Measurements from ENCODE around the gene LYRM1.
"Not testable (repeated sequence)": the region's sequence is repeated elsewhere in the genome, so short reads cannot be mapped to it uniquely, and the experiment has no call there.

Gene LYRM1

GRCh38 chr16:20920799-20921198 lies 20.2 kb downstream of the LYRM1 start:
- in situ Hi-C loops (cut with HindIII; ENCODE audit: low pct_ligation_motif_present, low pct_unique_long_range_greater_than_20kb, low sequenced_read_pairs) = no loop called here
- DNase-seq = no peak

GRCh38 chr16:20923876-20924275 lies 23.3 kb downstream of the LYRM1 start:
- DNase-seq = no peak
- in situ Hi-C loops (cut with HindIII; ENCODE audit: low pct_ligation_motif_present, low pct_unique_long_range_greater_than_20kb, low sequenced_read_pairs) = no loop called here

DNA sequence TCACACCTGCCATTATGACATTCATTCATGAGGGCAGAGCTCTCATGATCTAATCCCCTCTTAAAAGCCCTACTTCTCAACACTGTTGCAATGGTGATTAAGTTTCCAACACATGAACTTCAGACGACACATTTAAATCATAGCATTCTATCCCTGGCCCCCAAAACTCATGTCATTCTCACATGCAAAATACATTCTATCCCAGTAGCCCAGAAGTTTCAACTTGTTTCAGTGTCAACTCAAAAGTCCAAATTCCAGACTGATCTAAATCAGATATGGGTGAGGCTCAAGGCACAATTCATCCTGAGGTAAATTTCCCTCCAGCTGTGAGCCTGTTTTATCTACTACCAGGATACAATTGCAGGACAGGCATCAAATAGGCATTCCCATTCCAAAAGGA lies 25.2 kb downstream of the LYRM1 start:
- in situ Hi-C loops (cut with HindIII; ENCODE audit: low pct_ligation_motif_present, low pct_unique_long_range_greater_than_20kb, low sequenced_read_pairs) = no loop called here
- DNase-seq = no peak

DNA sequence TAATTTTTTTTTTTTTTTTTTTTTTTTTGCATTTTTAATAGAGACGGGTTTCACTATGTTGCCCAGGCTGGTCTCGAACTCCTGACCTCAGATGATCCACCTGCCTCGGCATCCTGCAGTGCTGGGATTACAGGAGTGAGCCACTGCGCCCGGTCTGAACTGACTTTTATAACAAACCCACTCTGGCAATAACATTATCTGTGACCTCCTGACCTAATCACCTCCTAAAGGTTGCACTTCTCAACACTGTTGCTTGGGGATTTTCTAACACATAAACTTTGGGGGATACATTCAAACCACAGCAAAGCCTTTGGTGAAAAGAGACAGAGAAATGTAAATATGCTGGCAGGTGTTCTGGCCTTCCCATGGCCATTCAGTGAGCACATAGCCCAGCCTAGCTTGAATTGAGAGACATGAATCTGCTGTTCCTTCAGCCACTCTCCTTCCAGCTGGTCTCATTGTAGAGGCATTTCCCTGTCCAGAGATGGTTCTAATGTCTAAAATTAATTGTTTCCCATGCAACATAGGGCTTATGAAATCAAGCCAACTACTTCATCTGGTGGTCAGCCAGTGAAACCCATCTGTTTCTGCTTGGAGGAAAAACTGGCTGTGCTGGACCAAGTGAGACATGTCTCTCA lies 28.3 kb downstream of the LYRM1 start:
- in situ Hi-C loops (cut with HindIII; ENCODE audit: low pct_ligation_motif_present, low pct_unique_long_range_greater_than_20kb, low sequenced_read_pairs) = no loop called here
- DNase-seq = no peak

- DNase-seq; in situ Hi-C loops (cut with HindIII; ENCODE audit: low pct_ligation_motif_present, low pct_unique_long_range_greater_than_20kb, low sequenced_read_pairs): not testable (repeated sequence)
Measured at GRCh38 chr16:20929676-20930364, 29.2 kb downstream of the LYRM1 start.

DNA sequence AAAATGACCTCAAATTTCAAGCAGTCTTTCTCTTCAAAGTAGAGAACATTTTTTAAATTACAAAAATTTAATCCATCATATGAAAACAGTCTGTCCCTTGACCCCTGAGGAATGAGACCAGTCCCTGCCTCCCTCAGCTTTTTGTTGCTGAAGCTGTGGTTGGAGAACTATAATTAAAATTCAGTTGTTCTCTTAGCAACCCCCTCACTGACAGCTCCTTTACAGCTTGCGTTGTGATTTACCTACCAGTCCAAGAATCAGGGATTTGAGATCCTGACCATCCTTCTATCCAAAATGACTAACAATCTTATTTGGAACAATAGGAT lies 29.8 kb downstream of the LYRM1 start:
- in situ Hi-C loops (cut with HindIII; ENCODE audit: low pct_ligation_motif_present, low pct_unique_long_range_greater_than_20kb, low sequenced_read_pairs) = no loop called here
- no peak for DNase-seq

DNA sequence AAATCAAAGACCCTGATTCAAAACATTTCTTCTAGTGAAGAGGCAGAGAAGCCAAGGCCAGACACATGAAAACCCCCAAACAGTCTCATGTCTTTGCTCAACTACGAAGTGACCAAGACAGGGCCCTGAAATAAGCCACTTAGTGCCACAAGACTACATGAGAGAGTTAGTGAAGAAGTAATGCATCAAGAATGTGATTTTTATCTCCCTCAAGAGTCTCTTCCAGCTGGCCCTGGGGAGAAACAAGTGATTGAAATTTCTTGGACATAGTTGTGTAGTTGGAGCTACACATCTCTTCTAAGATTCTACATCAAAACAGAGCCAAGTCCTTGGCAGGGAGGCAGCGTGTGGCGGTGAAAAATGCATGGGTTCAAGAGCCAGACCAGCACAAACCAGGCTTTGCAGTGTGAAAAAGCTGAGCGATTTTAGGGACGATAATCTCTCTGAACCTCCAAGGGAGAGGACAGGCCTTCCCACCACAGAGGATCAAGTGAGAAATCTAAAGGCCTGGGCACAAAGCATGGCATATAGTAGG lies 30.6 kb downstream of the LYRM1 start:
- in situ Hi-C loops (cut with HindIII; ENCODE audit: low pct_ligation_motif_present, low pct_unique_long_range_greater_than_20kb, low sequenced_read_pairs) = no loop called here
- no peak for DNase-seq

GRCh38 chr16:20933589-20933988 lies 33.0 kb downstream of the LYRM1 start:
- DNase-seq = no peak
- in situ Hi-C loops (cut with HindIII; ENCODE audit: low pct_ligation_motif_present, low pct_unique_long_range_greater_than_20kb, low sequenced_read_pairs) = no loop called here

DNA sequence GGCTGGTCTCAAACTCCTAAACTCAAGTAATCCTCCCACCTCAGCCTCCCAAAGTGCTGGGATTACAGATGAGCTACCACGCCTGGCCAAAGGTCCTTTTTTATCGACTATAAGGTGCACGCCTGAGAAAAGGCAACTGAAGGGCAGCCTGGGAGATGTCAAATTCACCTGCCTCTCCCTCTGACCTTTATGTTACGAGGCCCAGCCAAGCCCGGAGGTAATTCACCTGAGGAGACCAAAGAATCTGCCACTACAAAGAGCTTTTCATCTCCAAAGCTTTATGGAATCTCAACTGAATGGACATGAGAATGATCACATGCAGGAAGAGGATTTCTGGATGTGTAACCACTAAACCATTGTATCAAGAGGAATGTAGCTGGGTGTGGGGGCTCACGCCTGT lies 37.2 kb downstream of the LYRM1 start:
- in situ Hi-C loops (cut with HindIII; ENCODE audit: low pct_ligation_motif_present, low pct_unique_long_range_greater_than_20kb, low sequenced_read_pairs) = no loop called here

GRCh38 chr16:20938426-20938825 lies 37.9 kb downstream of the LYRM1 start:
- DNase-seq = peak; percentile 29
- in situ Hi-C loops (cut with HindIII; ENCODE audit: low pct_ligation_motif_present, low pct_unique_long_range_greater_than_20kb, low sequenced_read_pairs) = no loop called here

More for the DNA sequence above, 37.2 kb downstream of the LYRM1 start:
- DNase-seq = no peak

DNA sequence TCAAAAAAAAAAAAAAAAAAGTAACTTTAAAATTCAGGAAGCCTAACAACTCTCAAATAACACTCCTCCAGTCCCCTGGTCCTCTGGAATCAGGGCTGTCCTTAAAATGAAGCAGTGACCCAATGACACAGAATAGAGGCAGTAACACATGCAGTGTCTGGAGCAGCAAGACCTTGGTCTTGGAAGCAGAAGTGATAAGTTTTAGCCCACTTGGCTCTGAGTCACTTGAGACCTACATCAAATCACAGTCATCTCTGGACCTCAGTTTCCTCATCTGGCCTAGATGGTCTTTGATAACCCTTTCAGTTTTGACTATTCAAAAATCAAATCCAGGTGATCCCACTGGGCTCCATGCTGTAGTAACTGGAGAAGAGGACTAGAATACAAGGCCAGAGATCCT lies 39.0 kb downstream of the LYRM1 start:
- in situ Hi-C loops (cut with HindIII; ENCODE audit: low pct_ligation_motif_present, low pct_unique_long_range_greater_than_20kb, low sequenced_read_pairs) = no loop called here
- DNase-seq = no peak

DNA sequence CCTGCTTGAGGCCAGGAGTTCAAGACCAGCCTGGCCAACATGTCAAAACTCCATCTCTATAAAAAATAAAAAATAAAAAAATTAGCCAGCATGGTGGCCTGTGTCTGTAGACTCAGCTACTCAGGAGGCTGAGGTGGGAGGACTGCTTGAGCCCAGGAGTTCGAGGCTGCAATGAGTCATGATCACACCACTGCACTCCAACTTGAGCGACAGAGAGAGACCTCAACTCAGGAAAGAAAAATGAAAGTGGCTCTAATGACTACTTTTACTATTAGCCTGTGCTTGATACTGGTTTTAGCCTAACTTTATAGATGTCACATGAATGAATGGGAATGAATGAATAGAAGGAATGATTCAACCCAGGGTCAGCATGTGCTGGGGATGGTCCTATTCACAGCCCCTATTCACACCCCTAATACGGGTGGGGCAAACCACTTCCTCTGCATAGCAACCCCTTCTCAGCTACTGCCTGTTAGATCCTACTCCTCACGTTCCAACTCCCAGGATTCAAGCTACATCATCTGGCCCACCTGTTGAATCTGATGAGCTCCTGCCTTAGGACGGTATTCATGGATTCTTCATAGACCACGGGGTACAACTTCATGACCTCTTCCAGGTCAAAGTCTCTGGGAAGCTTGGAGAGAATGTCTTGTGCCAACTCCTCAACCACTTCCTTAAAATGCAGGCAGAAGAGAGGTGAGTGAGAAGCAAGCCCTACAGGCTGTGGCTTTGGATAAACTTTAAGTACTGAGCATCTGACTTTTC lies 40.5 kb downstream of the LYRM1 start:
- in situ Hi-C loops (cut with HindIII; ENCODE audit: low pct_ligation_motif_present, low pct_unique_long_range_greater_than_20kb, low sequenced_read_pairs) = no loop called here
- DNase-seq = no peak

- in situ Hi-C loops (cut with HindIII; ENCODE audit: low pct_ligation_motif_present, low pct_unique_long_range_greater_than_20kb, low sequenced_read_pairs) = no loop called here
- no peak for DNase-seq
Measured at GRCh38 chr16:20941636-20941926, 41.0 kb downstream of the LYRM1 start.

GRCh38 chr16:20942256-20942655 lies 41.7 kb downstream of the LYRM1 start:
- no peak for DNase-seq
- in situ Hi-C loops (cut with HindIII; ENCODE audit: low pct_ligation_motif_present, low pct_unique_long_range_greater_than_20kb, low sequenced_read_pairs) = no loop called here

DNA sequence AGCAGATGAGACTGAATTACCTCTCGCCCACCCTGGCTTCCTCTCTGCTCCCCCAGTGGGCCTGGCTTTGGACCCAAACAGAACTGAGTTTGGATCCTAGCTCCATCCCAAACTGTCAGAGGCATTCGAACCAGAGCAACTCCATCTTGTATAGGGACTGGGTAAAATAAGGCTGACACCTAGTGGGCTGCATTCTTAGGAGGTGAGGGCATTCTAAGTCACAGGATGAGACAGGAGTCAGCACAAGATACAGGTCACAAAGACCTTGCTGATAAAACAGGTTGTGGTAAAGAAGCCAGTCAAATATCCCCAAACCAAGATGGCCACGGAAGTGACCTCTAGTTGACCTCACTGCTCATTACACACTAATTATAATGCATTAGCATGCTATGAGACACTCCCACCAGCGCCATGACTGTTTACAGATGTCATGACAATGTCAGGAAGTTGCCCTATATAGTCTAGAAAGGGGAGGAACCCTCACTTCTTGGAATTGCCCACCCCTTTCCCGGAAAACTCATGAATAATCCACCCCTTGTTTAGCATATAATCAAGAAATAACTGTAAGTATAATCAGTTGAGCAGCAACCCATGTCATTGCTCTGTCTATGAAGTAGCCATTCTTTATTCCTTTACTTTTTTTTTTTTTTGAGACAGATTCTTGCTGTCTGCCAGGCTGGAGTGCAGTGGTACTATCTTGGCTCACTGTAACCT lies 44.4 kb downstream of the LYRM1 start:
- in situ Hi-C loops (cut with HindIII; ENCODE audit: low pct_ligation_motif_present, low pct_unique_long_range_greater_than_20kb, low sequenced_read_pairs) = no loop called here
- peak; percentile 16 for DNase-seq

DNA sequence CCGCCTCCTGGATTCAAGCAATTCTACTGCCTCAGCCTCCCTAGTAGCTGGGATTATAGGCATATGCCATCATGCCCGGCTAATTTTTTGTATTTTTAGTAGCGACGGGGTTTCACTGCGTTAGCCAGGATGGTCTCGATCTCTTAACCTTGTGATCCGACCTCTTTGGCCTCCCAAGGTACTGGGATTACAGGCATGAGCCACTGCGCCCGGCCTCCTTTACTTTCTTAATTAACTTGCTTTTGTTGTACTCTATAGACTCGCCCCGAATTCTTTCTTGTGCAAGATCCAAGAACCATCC lies 45.0 kb downstream of the LYRM1 start:
- in situ Hi-C loops (cut with HindIII; ENCODE audit: low pct_ligation_motif_present, low pct_unique_long_range_greater_than_20kb, low sequenced_read_pairs); DNase-seq: not testable (repeated sequence)

GRCh38 chr16:20946015-20946629 lies 45.6 kb downstream of the LYRM1 start:
- in situ Hi-C loops (cut with HindIII; ENCODE audit: low pct_ligation_motif_present, low pct_unique_long_range_greater_than_20kb, low sequenced_read_pairs) = no loop called here

DNA sequence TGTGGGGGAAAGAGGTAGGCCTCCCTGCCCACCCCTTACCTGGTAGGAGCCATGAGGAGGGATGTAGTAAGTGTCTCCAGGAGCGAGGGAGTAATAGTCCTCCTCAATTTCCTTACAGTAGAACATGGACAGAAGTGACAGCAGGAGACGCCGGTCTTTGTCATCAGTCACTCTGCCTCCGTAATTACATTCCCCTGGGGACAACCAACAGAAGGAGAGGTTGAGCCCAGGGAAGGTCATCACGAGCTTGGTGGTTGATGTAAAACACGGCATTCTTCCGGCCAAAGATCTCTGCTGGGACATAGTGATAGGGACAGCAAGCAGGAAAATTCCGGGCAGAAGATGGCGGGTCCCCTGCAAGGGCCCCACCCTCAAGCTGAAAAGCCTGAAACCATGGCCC lies 47.9 kb downstream of the LYRM1 start:
- in situ Hi-C loops (cut with HindIII; ENCODE audit: low pct_ligation_motif_present, low pct_unique_long_range_greater_than_20kb, low sequenced_read_pairs) = no loop called here
- no peak for DNase-seq

More at GRCh38 chr16:20946015-20946629, 45.6 kb downstream of the LYRM1 start:
- DNase-seq = no peak

DNA sequence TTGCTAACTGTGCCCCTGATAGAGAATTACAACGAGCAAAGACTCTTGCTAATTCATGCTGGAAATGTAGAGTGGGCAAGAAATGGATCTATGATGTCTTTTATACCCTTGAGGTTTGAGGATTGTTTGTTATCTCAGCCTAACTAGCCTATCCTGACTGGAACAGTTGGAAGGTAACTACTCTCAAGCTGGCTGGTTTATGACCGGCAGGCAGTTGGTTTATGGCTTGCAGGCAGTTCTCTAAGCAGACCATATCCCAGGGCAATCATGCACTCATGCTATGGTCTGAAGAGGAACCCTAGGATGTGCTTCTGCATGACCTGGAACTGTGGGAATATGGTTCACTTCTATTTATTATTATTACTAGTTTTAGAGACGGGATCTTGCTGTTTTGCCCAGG lies 49.1 kb downstream of the LYRM1 start:
- in situ Hi-C loops (cut with HindIII; ENCODE audit: low pct_ligation_motif_present, low pct_unique_long_range_greater_than_20kb, low sequenced_read_pairs) = no loop called here
- no peak for DNase-seq
